Globus pallidus (tissue), 1 donor: Measurements from ENCODE around the gene SLAMF9.

Experiments
- DNase-seq: peaks from one replicate; pipeline ENCODE4 v3.0.0-alpha.2; 2015; ENCODE audit warnings: low spot score

SLAMF9 gene

DNA sequence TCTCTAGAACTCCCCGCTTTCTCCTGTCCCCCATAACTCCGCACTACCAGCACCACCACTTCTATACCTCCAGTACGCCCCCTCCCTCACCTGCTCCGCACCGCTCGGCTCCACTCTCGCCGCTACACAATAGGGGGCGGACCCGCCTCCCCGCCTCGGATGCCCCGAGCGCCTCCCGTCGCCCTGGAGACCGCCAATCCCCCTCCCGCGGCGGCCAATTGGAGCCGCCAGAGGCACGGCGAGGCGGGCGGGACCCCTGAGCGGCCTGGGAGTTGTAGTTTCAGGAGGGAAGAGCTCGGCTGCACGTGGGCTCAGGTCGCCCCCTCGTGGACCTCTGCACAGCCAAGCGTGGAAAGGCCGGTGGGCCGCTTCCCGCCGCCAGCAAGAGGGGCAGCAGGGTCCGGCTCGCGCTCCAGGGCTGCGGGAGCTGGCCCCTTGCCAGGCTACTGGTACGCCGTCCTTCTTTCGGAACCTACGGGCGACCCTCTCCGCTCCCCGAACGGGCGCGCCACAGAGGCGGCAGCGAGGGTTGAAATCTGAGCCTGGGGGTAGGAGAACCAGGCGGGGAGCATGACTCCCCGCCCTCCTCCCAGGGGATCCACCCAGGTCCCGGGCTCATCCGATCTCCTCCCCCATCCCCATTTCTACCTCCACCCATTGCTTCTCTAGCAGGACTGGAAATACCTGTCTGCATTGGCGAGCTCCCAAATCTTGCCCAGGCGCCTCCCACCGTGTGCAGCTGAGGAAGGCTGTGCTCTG lies 8.4 kb downstream of the SLAMF9 start, which contains the start of gene IGSF9:
Gene IGSF9, minus strand, starts transcription at position 131 of the 759 bp plus-strand sequence. CDS start 2,159 bp downstream, outside the sequence.
- peak; percentile 50 for DNase-seq

DNA sequence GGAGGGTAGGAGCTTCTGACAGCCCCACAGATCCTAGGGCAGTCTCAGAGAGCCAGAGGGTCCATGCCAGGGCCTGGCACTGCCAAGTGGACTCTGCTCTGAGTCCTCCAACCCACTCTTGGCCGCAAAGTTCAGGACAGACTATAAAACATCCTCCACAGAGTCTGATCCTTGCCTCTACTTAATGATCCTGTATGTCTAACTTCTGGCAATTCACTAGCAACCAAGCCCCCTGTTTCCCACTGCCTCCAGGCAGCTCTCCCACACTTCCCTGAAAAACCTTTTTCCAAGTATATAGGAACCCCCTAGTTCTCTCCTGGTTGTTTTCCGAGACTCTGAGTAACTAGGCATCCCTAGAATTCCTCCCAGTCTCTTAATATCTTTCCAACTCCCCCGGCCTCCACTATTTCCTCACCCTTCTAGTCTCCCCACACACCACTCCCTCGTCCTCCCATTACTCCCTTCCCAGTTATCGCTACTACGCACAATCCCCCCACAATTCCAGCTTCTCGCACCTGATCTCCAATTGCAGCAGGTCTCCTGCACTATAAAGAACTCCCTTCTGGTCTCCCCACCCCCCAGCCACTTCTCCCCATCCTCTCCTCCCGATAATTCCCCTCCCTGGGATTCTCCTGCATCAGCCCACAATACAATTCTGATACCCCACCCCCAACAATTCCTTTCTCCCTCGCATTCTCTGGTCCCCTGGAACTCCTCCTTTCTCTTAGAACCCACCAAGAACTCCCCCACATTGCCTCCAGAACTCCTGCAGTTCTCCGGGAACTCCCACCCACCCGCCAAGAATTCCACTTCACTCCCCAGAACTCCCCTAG lies 9.2 kb downstream of the SLAMF9 start:
- no peak for DNase-seq

- DNase-seq, result no peak
These were observed 10.0 kb downstream of the SLAMF9 start for GRCh38 chr1:159943908-159944622.

GRCh38 chr1:159943278-159943640 lies 10.8 kb downstream of the SLAMF9 start:
- DNase-seq, result no peak

DNA sequence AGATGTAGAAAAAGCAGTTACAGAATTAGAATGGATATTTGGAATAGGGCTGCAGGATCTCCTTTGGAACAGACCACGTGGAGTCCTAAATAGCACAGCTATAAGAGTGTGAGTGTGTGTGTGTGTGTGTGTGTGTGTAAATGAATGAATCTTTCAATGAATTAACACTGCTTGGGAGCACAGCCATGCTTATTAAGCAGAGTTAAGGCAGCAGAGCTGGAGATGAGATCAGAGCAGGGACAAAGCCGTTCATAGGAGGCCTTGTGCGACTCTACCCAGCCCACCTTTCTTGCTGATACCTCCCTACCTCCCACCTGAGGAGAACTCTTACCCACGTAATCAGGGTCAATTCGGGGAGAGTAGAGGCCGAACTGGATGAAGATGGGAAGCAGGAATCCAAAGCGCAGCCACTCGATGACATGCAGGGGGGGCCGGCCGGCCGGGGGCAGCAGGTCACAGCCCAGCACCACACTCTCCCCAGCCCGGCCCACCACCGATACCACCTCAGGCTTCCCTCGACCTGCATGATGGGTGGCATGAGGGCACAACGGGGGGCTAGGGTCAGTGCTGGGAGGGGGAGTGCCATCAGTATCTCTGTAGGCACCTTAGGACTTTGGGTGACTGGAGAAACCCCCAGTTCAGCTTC lies 11.3 kb downstream of the SLAMF9 start:
- no peak for DNase-seq

DNA sequence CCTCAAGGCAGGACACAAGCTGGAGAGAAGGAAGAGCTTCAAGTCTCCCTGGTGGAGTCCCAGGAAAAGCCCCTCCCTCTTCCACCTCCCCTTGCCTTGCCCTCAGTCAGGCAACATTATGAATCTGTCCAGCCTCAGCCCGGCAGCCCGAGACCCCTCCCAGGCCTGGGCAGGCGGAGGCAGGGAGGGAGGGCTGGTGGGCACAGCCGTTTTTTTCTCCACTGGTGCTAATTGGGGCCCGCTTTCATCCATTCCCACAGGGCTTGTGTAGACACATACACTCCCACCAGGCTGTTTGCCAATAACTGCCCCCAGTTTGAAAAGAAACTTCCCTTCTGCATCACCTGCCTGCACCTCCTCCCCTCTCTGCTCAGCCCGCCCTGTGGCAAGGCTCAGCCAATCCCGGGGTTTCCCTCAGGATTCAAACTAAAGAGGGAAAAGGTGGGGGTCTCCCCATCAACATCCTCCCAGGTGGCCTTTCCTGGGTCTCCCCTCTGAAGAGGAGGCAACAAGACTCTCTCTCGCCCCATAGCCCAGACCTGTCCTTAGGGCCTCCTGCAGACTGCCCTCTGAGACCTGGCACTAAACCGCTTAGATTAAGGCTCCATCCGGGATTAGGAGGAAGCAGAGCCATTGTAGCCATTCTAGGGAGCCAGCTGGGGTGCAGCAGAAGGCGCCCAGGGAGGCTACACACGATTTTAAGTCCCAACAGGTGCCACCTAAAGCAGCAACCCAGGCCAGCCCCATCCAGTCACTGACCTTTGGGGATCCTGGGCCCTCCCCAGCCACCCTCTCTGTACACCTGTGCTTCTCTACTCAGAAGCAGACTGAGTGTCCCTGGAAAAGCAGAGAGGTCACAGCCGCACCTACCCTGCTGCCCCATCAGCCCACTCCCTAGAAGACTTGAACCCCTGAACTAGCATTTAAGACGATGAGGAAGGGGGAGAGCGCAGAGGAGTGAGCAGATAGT lies 12.2 kb downstream of the SLAMF9 start:
- DNase-seq, result no peak

DNA sequence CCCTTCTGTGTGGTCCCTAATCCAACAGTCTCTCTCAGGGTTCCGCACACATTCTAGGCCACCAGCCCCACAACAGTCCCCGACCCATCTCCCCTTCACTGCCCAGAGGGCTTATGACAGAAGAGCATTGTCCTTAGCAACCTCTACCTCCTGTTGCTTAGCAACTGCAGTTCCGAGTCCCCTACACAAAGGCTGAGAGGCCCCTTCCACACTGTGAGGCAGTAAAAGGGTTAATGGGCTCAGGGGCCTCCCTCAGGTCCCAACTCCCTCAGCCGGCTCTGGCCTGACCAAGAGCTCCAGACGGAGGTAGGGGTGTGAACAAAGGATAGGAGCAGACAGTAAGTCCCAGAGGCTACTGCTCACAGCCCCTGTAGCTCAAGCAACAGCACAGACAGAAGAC lies 12.9 kb downstream of the SLAMF9 start:
- no peak for DNase-seq

- DNase-seq, result no peak
These were observed 13.9 kb downstream of the SLAMF9 start for GRCh38 chr1:159940006-159940620.

GRCh38 chr1:159939678-159940002 lies 14.4 kb downstream of the SLAMF9 start:
- no peak for DNase-seq

DNA sequence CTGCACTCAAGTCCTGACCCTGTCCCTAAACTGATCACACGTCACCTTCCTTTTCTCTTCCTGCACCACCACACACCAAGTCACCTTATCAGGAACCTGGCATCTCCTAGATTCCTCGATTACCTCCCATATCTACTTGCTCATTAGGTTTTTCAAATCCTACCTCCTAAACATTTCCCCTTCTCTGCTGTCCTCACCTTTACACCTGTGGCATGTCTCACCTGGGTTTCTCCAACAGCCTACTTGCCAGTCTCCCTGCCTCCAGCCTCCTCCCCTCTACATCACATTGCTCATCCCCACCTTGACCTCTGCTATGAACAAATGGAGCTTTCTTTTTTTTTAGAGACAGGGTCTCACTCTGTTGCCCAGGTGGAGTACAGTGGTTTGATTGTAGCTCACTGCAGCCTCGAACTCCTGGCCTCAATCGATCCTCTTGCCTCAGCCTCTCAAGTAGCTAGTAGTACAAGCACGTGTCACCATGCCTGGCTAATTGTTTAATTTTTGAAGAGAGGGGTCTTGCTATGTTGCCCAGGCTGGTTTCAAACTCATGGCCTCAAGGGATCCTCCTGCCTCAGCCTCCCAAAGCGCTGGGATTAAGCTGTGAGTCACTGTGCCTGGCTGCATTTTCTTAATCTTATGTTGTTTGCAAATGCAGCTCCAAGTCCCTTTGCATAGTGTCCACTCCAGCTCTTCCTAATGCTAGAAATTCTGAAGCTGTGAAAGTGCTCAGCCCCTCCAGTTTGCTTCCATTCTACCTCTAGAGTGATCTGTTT lies 14.9 kb downstream of the SLAMF9 start:
- no peak for DNase-seq

- DNase-seq, result no peak
These were observed 15.7 kb downstream of the SLAMF9 start for GRCh38 chr1:159938211-159938852.

DNA sequence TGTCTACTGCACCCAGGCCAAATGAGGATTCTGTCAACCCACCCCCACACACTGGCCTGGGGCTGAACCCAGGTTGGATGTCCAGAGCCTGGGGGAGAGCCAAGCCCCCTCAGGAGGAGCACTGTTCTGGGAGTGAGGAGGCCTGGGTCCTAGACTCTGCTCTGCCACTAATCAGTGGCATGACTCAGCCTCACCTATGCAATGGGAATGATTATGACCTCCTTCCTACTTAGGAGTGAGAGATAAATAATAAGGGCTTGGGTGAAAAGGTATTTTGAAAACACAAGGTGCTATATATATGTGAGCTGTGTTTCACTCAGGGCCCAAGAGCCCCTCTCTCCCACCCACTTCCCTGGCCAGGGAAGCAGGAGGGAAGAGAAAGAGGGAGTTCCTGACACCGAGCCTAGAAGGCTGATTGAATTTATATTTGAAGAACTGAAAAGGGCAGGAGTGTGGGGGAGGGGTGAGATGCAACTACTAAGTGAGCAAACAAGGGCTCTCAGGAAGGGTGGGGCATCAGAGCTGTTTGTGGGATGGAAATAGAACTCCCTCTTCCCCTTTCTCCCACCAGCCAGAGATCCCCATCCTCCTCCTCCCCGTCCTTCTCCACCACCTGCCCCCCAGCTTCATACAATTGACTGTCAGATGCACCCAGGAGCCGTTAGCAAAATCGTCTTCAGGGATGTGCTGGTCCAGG lies 16.8 kb downstream of the SLAMF9 start:
- DNase-seq, result no peak

GRCh38 chr1:159936273-159936904 lies 17.6 kb downstream of the SLAMF9 start:
- no peak for DNase-seq

DNA sequence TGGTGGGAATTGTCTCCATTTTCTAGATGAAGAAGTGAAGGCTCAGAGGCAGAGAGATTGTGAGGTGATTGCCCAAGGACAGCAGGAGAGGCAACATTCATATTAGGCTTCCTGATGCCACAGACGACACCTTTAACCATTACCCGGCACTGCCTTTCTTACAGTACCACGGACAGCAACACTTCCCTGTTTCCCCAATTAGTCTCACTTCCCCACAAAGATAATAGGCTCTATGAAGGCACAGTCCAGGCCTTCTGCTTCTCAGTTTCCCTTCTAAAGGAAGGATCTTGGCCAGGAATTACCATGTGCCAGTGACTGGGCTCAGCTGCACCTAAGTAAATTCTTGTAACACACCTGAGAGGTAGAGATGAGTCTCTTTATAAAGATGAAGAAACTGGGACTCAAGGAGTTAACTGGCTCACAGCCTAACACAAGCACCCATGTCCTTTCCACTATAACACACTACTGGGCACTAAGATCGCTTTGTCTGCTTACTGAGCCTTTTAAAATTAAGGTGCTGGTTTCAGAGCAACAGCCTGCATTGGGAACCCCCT lies 18.2 kb downstream of the SLAMF9 start:
- no peak for DNase-seq

- DNase-seq, result no peak
These were observed 18.7 kb downstream of the SLAMF9 start for GRCh38 chr1:159935305-159935704.

GRCh38 chr1:159934136-159935039 lies 19.6 kb downstream of the SLAMF9 start:
- DNase-seq, result no peak

GRCh38 chr1:159933347-159933746 lies 20.7 kb downstream of the SLAMF9 start:
- no peak for DNase-seq
